OCI-LY1 (cell line): ENCODE results near the gene TAAR9.

Experiments
- H2AFZ ChIP-seq: fragments of 200-600 bp; sonication (generic), shearing (Covaris generic); 2 replicates; pipeline ENCODE4 v1.6.0; 2014; ENCODE audit warnings: antibody characterized with exemption, mild to moderate bottlenecking, low read length
- H3F3A ChIP-seq: fragments of 200-600 bp; sonication (generic), shearing (Covaris generic); 2 replicates; pipeline ENCODE4 v1.6.0; 2014; ENCODE audit warnings: mild to moderate bottlenecking, antibody characterized with exemption, low read length, moderate library complexity; ENCODE audit not compliant: insufficient read depth
- H3K27ac ChIP-seq: fragments of 200-600 bp; sonication (generic); 2 replicates; pipeline ENCODE4 v1.5.1; 2014; ENCODE audit warnings: low read length, mixed run types, mild to moderate bottlenecking, low read depth; ENCODE audit not compliant: poor library complexity, severe bottlenecking
- H3K27me3 ChIP-seq: fragments of 200-600 bp; sonication (generic); 2 replicates; pipeline ENCODE4 v1.6.0; 2014; ENCODE audit warnings: antibody characterized with exemption, mild to moderate bottlenecking, low read length, moderate library complexity; ENCODE audit not compliant: insufficient read depth
- H3K36me3 ChIP-seq: fragments of 200-600 bp; sonication (generic); 2 replicates; pipeline ENCODE4 v1.6.1; 2014; ENCODE audit warnings: mild to moderate bottlenecking, antibody characterized with exemption, low read length, moderate library complexity, mixed read lengths; ENCODE audit not compliant: insufficient read depth
- H3K4me1 ChIP-seq: fragments of 200-600 bp; sonication (generic); 2 replicates; pipeline ENCODE4 v1.5.1; 2014; ENCODE audit warnings: mild to moderate bottlenecking, low read length, moderate library complexity; ENCODE audit not compliant: insufficient read depth, severe bottlenecking
- H3K4me2 ChIP-seq: fragments of 200-600 bp; sonication (generic), shearing (Covaris generic); 2 replicates; pipeline ENCODE4 v1.6.1; 2014; ENCODE audit warnings: low read length
- H3K4me3 ChIP-seq: fragments of 200-600 bp; sonication (generic); 2 replicates; pipeline ENCODE4 v1.5.1; 2014; ENCODE audit warnings: low read length, low read depth, mild to moderate bottlenecking, mixed read lengths; ENCODE audit not compliant: poor library complexity, severe bottlenecking
- H3K79me2 ChIP-seq: fragments of 200-600 bp; shearing (Covaris generic); 2 replicates; pipeline ENCODE4 v1.6.1; 2016; ENCODE audit warnings: mixed run types, low read length, mixed read lengths; ENCODE audit not compliant: insufficient read depth
- H3K9ac ChIP-seq: fragments of 200-600 bp; sonication (generic), shearing (Covaris generic); 2 replicates; pipeline ENCODE4 v1.6.1; 2014; ENCODE audit warnings: mild to moderate bottlenecking, low read length, mixed read lengths
- H3K9me2 ChIP-seq: fragments of 200-600 bp; sonication (generic), shearing (Covaris generic); 2 replicates; pipeline ENCODE4 v1.6.1; 2014; ENCODE audit warnings: low read depth, mild to moderate bottlenecking, low read length, mixed read lengths
- H3K9me3 ChIP-seq: fragments of 200-600 bp; shearing (Covaris generic); 2 replicates; pipeline ENCODE4 v1.6.1; 2014; ENCODE audit warnings: low read length, mixed read lengths
- H4K20me1 ChIP-seq: fragments of 200-600 bp; sonication (generic), shearing (Covaris generic); 2 replicates; pipeline ENCODE4 v1.6.0; 2016; ENCODE audit warnings: mild to moderate bottlenecking, low read length; ENCODE audit not compliant: insufficient read depth
- EZH2 ChIP-seq: fragments of 200-600 bp; sonication (generic), shearing (Covaris generic); IDR thresholded peaks from 2 replicates; pipeline ENCODE4 v1.8.0; 2017; ENCODE audit warnings: borderline replicate concordance, mixed run types, mild to moderate bottlenecking, antibody characterized with exemption, low read length, moderate library complexity, mixed read lengths
- TF ChIP-seq, protein P1 (sequence below): fragments of 200-600 bp; sonication (generic), shearing (Covaris generic); IDR thresholded peaks from 2 replicates; pipeline ENCODE4 v1.5.1; 2017; ENCODE audit warnings: mild to moderate bottlenecking, antibody characterized with exemption, low read length, moderate library complexity, mixed read lengths

Gene TAAR9

DNA sequence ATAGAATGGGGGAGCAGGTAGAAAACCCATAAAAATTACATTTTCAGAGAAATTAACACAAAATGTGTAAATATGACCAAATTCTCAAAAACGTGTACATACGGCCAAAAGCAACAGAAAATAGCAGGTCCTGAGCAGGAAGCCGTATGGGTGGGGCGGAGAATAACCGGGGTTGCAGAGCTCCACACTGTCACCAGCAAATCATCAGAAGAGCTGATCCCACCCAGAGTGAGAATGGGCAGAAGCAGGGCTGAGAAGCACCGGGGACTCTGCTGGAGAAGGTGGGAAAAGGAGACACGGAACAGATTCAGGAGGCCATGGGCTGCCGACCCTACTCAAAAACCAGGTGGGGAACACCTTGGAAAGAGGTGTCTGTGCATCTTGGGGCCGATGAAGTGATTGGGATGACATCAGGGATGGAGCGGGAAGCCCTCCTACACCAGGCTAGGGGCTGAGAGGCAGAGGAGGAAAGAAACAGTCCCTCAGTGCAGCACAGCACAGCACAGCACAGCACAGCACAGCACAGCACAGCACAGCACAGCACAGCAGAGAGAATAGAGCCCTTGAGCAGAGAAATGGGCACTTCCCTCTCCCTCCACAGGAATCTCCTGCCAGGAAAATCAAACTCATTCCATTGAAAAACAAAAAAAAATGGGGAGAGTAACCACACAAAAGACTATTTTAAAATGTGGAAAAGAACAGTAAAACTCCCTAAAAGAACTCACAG is 47.4 kb upstream of the TAAR9 start:
- Histone ChIP-seq H3K4me3 (peak overlapping the region; percentile 53), H3K27ac (peak overlapping the region; percentile 80), H3K4me1 (peaks cover 55% of the 10 kb centered on the region)

DNA sequence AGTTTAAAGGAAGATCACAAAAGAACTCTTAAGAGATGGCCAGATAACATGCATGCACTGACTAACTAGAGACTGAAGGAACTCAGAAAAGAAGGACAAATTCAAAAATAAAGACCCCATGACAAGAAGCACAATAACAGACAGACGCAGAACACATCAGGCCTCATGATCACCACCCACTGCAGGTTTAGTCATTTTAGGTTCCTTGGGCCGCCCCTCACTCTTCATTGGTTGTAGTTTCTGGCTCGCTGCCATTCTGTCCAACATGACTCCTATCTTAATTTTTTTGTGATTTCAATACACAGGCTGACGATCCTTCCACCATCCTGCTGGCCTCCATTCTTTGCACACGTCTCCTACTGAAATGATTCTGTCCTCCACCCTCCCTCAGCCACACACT is 46.8 kb upstream of the TAAR9 start:
- no peaks in the 10 kb centered on the region for H3K27me3 ChIP-seq
- H3K4me3 ChIP-seq: peak overlapping the region; percentile 53
- peak overlapping the region; percentile 80 for H3K27ac ChIP-seq
- no peaks in the 10 kb centered on the region for H4K20me1 ChIP-seq
- peaks cover 62% of the 10 kb centered on the region for H3K4me1 ChIP-seq
- TF ChIP-seq EZH2: no peak
- TF ChIP-seq, protein P1, sequence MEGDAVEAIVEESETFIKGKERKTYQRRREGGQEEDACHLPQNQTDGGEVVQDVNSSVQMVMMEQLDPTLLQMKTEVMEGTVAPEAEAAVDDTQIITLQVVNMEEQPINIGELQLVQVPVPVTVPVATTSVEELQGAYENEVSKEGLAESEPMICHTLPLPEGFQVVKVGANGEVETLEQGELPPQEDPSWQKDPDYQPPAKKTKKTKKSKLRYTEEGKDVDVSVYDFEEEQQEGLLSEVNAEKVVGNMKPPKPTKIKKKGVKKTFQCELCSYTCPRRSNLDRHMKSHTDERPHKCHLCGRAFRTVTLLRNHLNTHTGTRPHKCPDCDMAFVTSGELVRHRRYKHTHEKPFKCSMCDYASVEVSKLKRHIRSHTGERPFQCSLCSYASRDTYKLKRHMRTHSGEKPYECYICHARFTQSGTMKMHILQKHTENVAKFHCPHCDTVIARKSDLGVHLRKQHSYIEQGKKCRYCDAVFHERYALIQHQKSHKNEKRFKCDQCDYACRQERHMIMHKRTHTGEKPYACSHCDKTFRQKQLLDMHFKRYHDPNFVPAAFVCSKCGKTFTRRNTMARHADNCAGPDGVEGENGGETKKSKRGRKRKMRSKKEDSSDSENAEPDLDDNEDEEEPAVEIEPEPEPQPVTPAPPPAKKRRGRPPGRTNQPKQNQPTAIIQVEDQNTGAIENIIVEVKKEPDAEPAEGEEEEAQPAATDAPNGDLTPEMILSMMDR: no peak
- H2AFZ ChIP-seq: no peak overlapping the region
- H3K9me2 ChIP-seq: no peaks in the 10 kb centered on the region
- 0 out of 2 replicates have a peak, but pooled peaks cover 6% of the 10 kb centered on the region for H3K9me3 ChIP-seq
- peak overlapping the region; percentile 74 for H3K4me2 ChIP-seq
- H3K79me2 ChIP-seq: peaks cover 59% of the 10 kb centered on the region
- H3K9ac ChIP-seq: peak overlapping the region; percentile 67
- H3F3A ChIP-seq: peaks cover 7% of the 10 kb centered on the region; the same call in 1 of the 2 replicates
- peaks cover 55% of the 10 kb centered on the region for H3K36me3 ChIP-seq

More for the DNA sequence above, 47.4 kb upstream of the TAAR9 start:
- H4K20me1 ChIP-seq: no peaks in the 10 kb centered on the region
- peaks cover 59% of the 10 kb centered on the region for H3K79me2 ChIP-seq
- no peaks in the 10 kb centered on the region for H3K9me2 ChIP-seq
- peak overlapping the region; percentile 74 for H3K4me2 ChIP-seq
- peak overlapping the region; percentile 67 for H3K9ac ChIP-seq
- H2AFZ ChIP-seq: peak overlapping the region; percentile 4; the same call in 1 of the 2 replicates
- H3K27me3 ChIP-seq: no peaks in the 10 kb centered on the region
- peaks cover under 1% of the 10 kb centered on the region; the same call in 1 of the 2 replicates for H3F3A ChIP-seq
- H3K36me3 ChIP-seq: peaks cover 61% of the 10 kb centered on the region
- TF ChIP-seq, protein P1: no peak
- 0 out of 2 replicates have a peak, but pooled peaks cover 6% of the 10 kb centered on the region for H3K9me3 ChIP-seq

DNA sequence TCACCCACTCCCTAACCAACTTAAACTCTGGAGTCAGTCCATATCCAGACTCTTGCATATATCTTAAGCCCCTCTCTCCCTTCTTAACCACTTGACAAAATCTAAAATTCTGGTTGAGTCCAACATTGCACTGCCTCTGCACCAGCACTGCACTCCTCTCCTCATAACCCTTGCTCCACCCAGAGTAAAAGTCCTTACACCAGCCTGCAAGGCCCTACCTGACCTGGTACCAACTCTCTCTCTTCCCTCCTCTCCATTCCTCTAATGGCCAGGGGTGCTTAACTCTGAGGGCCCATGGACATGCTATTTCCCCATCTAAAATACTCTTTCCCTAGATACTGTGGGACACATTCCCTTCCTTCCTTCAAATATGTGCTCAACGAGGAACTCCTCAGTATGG is 46.2 kb upstream of the TAAR9 start:
- Histone ChIP-seq H3K9ac (peak overlapping the region; percentile 67; the same call in 1 of the 2 replicates), H2AFZ (no peak overlapping the region), H3K4me3 (peak overlapping the region; percentile 53), H3K9me3 (0 out of 2 replicates have a peak, but pooled peaks cover 6% of the 10 kb centered on the region), H3K36me3 (peaks cover 53% of the 10 kb centered on the region), H3K27ac (peak overlapping the region; percentile 80), H3K79me2 (peaks cover 64% of the 10 kb centered on the region), H3K4me1 (peaks cover 67% of the 10 kb centered on the region), H3K4me2 (peak overlapping the region; percentile 74), H3K27me3 (no peaks in the 10 kb centered on the region), H3F3A (peaks cover 8% of the 10 kb centered on the region; the same call in 1 of the 2 replicates), H4K20me1 (no peaks in the 10 kb centered on the region), H3K9me2 (no peaks in the 10 kb centered on the region)
- TF ChIP-seq, protein P1: no peak
- no peak for TF ChIP-seq EZH2
